Activated CD4-positive, alpha-beta T cell treated with anti-CD3 and anti-CD28 coated beads, Interleukin-2, amount 50 U/mL, for 1 hour (primary cell): ENCODE results near the gene SNX32.

Experiments
- DNase-seq: peaks from one replicate; pipeline ENCODE4 v3.0.0-alpha.2; 2020

The SNX32 gene

GRCh38 chr11:65857853-65858680 lies 24.3 kb downstream of the SNX32 start, which contains the start of gene CFL1:
Gene CFL1, minus strand, starts transcription at chr11:65858180. Its CDS starts 81 bp downstream, at chr11:65858099.
- peak; percentile 97 for DNase-seq

GRCh38 chr11:65858681-65859087 lies 24.9 kb downstream of the SNX32 start:
- DNase-seq = no peak

GRCh38 chr11:65859095-65859811 lies 25.5 kb downstream of the SNX32 start:
- DNase-seq = peak; percentile 96

- no peak for DNase-seq
Measured at GRCh38 chr11:65859812-65860277, 26.1 kb downstream of the SNX32 start.

DNA sequence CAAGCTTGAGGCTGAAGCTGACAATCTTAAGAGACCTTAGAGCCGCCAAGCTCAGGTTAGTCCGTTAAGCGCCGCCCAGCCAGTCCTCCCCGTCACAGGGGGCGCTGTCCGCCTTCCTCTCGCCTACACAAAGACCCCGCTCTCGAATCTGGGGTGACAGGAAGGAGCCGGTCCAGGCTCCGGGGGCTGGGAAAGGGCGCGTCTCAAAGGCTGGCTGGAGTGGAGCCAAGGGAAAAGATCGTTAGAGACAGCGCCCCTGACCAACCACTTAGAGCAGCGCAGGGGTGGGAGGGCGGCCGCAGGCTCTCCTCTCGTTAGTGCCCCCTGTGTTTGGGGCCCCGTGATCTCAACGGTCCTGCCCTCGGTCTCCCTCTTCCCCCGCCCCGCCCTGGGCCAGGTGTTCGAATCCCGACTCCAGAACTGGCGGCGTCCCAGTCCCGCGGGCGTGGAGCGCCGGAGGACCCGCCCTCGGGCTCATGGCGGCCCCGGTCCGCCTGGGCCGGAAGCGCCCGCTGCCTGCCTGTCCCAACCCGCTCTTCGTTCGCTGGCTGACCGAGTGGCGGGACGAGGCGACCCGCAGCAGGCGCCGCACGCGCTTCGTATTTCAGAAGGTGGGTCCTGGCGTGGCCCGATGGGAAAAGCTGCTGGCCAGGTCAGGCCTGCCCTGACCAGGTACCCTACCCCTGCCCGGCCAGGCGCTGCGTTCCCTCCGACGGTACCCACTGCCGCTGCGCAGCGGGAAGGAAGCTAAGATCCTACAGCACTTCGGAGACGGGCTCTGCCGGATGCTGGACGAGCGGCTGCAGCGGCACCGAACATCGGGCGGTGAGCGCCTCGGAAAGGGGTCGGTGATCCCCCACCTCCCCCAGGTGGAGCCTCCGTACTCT lies 26.8 kb downstream of the SNX32 start, which contains the start of gene MUS81:
MUS81 (plus strand) TSS at position 156 of the 887 bp plus-strand sequence; CDS start at position 477, 321 bp downstream.
- peak; percentile 98 for DNase-seq

DNA sequence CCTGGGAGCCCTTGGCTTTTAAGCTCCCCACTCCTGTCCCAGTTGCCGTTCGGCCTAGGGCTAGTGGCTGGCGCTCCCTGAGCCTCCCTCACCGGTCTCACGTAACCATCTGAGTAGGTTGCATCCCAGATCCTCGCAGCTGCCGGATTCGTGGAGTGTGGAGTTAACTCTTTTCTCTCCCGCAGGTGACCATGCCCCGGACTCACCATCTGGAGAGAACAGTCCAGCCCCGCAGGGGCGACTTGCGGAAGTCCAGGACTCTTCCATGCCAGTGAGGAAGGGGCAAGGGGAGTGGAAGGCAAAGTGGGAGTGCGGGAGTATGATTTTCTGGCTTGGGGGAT lies 27.4 kb downstream of the SNX32 start:
- no peak for DNase-seq

GRCh38 chr11:65861533-65862183 lies 27.9 kb downstream of the SNX32 start:
- no peak for DNase-seq

DNA sequence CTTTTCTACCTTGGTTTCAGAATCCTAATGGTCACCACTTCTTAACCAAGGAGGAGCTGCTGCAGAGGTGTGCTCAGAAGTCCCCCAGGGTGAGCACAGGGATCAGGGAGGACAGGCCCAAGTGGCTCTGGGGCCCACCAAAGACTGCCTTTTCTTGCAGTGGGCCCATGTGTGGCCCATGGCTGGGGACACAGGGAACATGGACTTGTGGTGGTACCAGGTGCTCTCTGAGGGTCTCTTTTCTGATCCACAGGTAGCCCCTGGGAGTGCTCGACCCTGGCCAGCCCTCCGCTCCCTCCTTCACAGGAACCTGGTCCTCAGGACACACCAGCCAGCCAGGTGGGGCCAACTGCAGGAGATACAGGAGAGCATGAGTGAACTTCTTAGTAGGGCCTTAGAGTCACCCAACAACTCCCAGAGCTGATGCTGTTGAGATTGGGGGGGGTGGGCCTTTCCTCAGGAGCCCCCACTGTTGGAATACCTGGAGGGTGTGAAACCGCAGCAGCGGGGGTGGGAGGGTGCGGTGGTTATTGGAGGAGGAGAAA lies 28.5 kb downstream of the SNX32 start:
- DNase-seq = no peak

GRCh38 chr11:65862941-65863888 lies 29.5 kb downstream of the SNX32 start:
- no peak for DNase-seq

DNA sequence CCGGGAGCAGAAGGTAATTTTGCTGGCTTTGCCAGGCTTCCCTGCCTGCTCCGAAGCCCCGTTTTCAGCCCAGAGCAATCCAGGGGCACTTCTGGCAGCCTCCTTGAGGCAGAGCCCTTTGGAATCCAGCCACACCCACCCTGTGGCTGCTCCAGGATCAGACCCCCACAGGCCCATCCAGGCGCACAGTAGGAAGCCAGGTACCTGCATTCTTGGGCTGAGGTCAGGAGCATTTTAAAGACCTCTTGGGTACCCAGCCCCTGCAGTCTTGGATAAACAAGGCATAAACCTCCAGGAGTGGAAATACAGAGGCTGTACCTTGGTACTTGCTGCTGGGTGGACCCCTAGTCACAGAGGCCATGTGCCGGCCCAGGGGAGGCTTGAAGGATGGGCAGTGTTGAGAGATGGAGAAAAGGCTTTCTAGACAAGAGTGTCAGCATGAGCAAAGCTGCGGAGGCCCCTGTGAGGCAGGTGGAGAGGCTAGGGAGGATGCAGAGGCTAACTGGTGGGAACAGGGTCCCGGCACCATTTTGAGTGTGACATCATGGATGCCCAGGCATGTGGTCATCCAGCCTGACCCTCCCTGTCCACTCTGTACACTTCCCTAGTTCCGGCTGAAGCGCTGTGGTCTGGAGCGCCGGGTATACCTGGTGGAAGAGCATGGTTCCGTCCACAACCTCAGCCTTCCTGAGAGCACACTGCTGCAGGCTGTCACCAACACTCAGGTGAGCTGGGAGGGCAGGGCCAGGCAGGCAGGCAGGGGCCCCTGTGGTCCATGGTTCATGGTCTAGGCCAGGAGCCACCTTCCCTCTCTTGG lies 30.3 kb downstream of the SNX32 start:
- no peak for DNase-seq

DNA sequence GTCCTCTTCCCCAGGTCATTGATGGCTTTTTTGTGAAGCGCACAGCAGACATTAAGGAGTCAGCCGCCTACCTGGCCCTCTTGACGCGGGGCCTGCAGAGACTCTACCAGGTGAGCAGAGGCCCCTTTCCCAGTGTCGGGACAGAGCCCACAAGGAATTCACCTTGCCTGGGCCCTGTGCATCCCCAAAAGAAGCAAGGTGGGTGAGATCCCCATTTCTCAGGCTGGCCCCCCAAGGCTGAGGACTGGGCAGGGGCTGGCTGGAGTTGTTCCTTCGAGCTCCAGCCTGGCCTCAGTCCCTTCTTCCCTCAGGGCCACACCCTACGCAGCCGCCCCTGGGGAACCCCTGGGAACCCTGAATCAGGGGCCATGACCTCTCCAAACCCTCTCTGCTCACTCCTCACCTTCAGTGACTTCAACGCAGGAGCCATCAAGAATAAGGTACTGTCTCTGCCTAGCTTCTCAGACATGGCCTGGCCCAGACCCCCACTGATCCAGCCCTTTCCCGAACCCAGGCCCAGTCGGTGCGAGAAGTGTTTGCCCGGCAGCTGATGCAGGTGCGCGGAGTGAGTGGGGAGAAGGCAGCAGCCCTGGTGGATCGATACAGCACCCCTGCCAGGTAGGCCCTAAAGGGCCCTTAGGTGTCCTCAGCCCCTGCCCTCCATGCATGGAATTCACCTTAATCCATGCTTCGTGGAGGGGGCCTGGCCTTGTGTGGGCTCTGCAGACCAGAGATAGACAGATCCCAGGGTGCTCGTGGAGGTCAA lies 31.1 kb downstream of the SNX32 start:
- no peak for DNase-seq

DNA sequence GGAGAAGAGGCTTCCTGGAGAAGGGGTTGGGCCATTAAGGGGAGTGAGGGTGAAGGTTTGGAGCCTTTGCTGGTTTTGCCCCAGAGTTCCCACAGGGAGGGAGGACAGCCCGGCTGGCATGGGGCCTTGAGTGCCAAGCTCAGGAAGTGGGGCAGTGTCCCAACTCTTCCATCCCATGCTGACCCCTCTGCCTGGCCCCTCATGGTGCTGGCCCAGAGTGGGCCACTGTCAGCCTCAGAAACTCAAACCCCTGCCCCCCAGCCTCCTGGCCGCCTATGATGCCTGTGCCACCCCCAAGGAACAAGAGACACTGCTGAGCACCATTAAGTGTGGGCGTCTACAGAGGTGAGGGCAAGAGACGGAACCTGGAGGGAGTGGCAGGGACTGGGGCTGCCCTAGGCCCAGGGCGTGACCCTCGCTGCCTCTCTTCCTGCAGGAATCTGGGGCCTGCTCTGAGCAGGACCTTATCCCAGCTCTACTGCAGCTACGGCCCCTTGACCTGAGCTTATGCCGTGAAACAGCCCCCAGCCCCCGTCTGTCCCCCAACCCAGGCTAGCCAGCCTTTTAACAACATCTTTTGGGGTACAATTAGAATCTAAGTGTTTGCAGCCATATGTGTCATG lies 31.9 kb downstream of the SNX32 start:
- DNase-seq = no peak

DNA sequence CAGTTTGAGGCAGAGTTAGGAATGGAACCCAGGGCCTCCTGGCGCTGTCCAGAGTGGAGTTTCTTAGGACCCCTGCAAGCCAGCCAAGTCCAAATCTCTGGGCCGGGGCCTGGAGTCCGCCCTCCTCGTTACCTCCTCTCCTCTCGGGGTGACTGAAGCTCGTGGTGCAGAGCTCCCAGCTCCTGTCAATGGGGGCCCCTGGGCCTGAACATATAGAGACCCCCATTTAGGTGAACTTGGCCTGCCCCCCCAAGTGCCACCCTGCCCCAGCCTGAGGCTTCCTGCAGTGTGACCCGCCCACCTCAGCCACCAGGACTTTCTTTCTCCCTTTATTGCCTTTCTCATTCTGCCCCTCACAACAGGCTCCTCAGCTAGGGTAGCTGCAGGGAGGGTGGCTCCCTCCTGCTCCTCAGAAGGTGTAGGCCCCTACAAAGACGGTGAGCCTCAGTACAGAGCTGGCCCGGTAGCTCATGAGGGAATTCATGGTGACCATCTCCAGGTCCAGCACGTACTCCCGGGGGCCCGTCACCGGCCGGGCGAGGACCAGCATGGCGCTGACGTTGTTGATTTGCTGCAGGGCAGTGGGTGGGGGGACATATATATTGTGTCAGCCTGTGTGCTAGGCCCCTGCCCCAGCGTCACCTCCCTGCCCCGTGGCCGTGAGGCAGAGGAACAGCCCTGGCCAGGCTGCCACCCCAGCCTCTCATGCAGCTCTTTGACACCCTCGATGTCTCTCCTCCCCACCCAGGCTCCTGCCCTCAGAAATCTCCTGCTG lies 32.9 kb downstream of the SNX32 start:
- DNase-seq = no peak

GRCh38 chr11:65867284-65868071 lies 33.7 kb downstream of the SNX32 start:
- DNase-seq = no peak

DNA sequence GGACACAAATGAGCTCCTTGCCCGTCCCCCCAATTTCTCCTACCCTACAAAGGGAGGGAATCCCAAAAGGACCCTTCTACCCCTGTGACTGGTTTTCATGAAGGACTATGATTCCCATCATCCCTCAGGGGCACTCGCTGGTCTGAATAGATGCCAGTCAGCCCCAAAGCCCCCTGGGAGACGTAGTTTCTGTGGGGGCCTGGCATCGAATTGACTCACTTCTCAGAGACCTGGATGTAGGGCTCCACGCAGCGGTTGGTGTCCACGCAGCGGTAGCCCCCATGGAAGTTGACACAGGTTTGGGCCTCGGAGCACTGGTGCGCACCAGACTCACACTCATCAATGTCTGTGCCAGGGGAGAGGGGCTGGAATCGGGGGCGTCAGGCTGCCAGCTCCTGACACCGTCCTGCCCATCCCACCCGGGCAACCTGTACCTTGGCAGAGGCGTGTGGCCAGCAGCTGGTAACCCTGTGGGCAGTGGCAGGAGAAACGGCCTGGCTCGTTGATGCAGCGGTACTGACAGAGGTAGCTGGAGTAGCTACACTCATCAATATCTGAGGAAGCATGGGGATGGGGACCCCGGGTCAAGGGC lies 34.4 kb downstream of the SNX32 start:
- DNase-seq = peak; percentile 26

DNA sequence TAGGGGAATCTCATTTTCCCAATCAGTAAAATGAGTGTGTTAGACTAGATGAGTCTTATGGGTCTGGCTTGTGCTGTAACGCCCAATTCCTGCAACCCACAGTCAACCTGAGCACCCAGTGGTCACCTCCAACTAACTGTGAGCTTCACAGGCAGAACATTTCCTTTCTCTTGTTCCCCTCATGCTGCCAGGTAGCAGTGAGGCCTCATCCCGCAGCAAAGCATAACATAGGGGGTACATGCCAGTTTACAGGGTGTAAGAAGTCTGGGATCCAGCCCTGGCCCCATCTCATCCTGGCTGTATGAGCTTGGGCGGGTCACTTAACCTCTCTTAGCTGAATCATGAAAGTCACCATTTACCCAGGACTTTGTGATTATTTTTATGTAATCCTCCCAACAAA lies 35.1 kb downstream of the SNX32 start:
- DNase-seq = no peak
